GM19467 (cell line): ENCODE results near the gene APBA2.
"Not testable (repeated sequence)": the region's sequence is repeated elsewhere in the genome, so short reads cannot be mapped to it uniquely, and the experiment has no call there.

Experiments used
- ATAC-seq: cut with Tn5 transposase; IDR thresholded peaks from one replicate; pipeline ENCODE4 v1.9.1; 2021; ENCODE audit warnings: mild to moderate bottlenecking, moderate library complexity; ENCODE audit not compliant: unreplicated experiment

The APBA2 gene

DNA sequence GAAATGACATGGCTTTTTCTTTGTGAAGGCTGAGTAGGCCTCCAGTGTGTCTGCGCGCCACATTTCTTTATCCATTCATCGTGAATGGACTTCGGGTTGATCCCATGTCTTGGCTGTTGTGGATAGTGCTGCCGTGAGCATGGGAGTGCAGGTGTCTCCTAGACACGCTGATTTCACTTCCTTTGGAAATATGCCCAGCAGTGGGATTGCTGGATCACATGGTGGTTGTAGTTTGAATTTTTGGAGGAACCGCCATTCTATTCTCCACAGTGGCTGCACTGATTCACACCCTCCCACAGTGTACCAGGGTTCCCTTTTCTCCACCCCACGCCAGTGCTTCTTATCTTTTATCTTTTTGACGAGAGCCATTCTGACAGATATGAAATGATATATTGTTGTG, 212.2 kb downstream of the APBA2 start:
- no peak for ATAC-seq

DNA sequence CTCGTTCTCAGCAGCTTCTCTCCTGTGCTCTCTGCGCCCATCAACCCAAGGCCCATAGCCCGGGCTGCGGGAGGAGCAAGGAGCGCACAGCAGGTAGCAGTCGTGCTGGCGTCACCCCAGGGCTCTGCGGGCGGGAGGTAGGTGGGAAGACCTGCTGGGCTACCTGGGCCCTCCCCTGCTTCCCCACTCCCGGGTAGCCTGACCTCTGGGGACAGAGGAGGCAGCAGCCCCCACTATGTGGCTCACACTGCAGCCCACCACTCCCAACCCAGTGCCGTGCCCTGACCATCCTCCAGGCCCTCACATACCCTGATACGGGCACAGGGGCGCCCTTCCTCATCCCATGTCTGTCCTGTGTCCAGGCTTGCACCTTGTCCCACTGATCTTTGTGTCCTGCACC, 212.9 kb downstream of the APBA2 start:
- no peak for ATAC-seq

DNA sequence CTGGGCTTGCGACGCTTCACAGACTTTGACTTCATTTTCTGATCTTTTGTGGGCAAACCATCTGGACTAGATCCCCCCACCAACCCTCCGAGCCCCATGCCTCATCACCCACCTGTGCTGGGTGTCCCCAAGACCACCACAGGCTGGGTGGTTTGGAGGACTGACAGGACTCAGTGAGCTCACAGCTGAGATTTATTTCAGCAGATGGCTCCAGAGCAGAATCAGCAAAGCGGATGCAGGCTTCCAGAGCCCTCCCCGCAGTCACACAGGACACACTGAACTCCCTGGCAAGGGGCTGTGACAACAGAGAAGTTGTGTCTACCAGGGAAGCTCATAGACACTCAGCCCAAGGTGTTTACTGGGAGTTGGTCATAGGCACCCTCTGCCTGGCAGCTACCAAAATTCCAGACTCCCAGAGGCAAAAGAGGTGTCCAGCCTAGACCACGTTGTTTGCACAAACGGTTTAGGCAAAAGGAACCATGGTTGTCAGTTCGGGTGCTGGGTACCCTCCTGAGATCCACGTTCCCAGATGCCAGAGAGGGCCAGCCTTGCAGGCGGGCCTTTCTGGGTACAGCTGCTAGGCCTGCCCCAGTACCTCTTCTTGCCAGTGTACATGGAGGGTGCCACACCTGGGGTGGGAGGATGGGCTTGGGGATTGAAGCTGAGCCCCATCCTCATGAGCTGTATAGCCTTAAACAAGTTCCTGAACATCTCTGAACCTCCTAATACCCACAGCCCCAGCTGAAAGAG, 213.5 kb downstream of the APBA2 start:
- ATAC-seq, result no peak

DNA sequence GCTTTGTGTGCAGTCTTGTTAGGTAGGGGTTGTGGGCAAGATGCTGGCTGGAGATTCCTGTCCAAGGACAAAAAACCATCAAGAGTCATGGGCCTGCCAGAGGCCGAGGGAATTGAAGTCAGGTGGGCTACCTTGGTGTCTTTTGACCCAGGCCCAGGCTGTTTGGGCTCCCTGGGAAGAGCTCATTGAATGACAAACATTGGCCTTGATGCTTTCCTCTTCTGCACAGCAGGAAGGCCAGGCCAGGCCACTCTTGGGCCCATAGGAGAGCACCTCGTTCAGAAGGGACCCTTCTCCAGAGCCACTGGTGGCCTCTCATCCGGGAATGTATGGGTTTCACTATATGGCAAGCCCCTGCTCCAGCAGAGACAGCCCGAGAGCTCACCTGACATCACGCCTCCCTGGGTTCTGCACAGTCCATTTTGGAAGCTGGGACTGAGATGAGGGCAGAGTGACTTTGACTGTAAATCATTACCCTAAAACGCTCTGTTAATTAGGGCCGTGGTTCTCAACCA, 214.8 kb downstream of the APBA2 start:
- ATAC-seq, result no peak

DNA sequence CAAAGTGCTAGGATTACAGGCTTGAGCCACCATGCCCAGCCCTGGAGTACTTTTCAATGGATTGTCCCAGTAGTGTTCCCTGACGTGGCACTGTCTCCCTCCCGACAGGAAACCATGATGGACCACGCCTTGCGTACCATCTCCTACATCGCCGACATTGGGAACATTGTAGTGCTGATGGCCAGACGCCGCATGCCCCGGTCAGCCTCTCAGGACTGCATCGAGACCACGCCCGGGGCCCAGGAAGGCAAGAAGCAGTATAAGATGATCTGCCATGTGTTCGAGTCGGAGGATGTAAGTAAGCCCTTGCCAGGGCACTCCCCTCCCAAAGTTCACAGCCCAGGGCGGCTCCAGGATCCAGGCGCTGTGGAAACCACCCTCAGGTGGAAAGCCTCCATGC, 215.7 kb downstream of the APBA2 start:
- ATAC-seq, result no peak

DNA sequence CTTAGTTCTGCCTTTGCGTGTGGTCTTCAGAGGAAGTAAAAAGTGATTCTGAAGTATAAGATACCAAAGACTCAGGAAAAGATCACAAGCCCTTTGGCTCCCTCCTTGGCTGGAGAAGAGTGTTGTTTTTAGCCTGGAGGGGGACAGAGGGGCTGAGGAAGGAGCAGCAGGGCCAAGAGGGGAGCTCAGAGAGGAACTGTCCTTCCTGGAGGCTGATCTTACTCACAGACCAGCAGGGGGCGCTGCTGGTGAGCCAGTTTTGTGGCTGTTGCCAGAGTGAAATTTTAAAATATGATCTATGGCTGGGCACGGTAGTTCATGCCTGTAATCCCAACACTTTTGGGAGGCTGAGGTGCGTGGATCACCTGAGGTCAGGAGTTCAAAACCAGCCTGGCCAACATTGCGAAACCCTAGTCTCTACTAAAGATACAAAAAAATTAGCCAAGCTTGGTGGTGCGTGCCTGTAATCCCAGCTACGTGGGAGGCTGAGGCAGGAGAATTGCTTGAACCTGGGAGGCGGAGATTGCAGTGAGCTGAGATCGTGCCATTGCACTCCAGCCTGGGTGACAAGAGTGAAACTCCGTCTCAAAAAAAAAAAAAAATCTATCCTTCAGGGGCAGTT, 216.5 kb downstream of the APBA2 start:
- ATAC-seq, result not testable (repeated sequence)

DNA sequence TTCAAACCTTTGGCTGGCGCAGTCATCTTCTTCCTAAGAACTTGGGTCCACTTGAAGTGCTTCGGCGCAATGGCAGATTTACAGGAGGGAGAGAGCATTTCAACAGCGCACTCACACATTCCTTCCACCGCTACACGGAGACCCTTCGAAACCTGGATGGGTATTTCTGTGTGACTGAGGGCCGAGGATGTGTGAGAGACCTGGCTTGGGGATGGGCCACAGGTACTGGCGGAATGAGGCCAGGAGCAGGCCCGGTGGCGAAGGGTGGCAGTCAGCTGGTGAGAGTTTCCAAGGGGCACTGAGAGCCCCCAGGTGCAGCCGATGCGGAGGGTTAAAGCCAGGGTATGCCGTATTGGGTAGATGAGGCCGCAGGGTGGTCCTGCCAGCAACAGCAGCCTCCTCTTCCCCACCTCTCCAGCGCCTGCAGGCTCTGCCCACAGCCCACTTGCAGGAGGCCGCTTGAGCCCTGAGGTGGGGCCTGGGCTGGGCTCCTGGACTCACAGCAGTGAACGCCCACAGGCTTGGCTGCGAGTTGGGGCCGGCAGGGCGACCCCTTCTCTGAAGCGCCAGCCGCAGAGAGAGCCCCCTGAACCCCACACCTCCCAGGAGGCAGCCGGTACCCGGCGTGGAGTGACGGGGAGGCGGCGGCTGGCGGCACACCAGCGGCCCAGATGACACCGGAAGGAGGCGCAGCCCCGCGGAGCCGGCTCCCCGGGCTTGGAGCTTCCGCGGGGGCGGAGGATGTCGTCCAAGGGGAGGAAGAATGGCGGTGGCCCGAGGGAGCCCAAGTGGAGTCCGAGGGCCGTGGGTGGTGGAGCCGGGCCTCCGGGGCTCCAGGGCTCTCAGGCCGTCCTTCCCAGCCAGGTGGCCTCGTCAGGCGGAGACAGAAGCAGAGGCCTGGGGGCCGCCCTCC, 217.4 kb downstream of the APBA2 start:
- ATAC-seq, result no peak

DNA sequence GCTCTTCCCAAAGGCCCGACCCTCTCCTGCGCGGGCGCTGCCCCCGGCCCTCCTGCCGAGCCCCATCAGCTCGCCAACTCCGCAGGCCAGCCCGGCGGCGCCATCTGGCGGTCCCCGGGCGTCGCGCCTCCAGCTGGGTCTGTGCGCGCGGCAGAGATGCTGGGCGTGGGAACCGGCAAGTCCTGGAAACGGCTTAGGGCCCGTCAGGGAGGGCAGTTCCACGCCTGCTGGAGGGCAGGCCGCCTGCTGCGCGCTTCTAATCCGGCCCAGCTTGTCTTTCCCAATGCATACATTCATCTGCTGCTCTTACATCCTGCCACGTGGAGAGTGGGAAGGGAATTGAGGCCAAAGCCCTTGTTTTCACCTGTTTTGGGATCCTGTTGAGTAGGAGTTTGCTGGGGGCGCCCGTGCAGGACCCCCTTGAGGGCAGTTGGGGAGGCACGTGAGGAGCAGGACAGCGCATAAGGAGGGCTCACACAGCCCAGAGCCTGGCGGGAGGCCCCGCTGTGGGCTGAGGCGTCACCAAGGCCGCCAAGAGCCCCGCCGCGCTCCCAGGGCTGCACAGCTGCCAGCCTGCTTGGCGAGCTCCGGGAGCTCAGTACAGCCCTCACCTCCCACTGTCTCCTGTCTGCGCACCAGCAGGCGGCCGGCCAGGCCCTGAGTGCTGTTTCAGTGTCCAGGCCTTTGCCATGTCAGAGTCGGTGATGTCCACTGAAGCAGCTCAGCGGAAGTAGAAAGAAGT, 218.2 kb downstream of the APBA2 start:
- no peak for ATAC-seq

DNA sequence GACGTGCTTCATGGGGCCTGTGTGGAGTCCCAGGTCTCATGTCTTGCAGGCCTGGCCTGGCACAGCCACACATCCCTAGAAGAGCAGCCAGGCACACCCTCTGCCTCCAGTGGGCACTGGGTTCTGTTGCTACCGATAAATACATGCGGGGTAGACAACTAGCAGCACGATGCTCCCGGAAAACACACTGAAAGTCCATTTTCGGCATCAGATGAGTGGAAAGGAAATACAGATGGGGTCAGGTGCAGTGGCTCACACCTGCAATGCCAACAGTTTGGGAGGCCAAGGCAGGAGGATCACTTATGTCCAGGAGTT, 218.7 kb downstream of the APBA2 start:
- ATAC-seq, result no peak

DNA sequence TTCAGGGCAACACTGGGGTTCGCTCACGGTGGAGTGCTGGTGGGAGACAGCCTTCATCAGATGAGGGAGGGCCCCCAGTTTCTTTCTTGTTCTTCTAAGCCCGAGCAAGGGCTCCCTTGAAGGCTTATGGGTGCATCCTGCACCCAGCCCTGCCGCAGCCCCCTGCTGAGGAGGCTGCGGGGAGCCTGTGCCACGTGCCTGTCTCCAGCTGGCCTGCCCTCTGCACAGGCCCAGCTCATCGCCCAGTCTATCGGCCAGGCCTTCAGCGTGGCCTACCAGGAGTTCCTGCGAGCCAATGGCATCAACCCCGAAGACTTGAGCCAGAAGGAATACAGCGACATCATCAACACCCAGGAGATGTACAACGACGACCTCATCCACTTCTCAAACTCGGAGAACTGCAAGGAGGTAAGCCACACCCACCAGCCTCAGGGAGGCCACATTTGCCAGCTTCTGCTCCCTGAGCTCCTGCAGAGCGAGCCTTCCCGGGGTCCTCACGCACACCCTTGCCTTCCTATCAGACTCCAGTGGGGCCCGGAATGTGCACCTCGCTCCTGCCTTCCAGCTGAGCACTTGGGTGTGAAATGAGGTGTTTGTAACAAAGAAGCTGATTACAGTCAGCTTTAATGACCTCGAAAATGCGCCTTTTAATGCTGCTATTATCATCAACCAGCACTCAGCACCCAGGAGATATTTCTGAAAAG, 219.5 kb downstream of the APBA2 start:
- ATAC-seq, result no peak

DNA sequence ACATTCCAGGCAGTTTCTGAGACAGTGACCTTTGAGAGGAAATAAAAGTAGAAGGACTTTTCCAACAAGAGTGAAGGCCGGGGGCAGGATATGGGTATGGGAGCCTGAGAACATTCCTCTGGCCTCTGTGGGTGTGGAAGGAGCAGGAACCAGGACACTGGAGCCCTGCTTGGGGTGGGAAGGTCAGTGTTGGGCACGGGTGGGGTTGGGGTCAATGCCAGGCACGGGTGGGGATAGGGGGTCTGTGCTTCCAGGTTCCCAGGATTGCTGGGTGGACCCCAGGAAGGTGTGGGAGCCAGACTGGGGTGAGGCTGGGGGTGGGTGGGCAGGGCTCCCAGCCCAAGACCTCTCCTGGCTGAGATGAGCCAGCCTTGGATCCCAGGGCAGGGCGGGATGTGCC, 220.3 kb downstream of the APBA2 start:
- ATAC-seq, result no peak

DNA sequence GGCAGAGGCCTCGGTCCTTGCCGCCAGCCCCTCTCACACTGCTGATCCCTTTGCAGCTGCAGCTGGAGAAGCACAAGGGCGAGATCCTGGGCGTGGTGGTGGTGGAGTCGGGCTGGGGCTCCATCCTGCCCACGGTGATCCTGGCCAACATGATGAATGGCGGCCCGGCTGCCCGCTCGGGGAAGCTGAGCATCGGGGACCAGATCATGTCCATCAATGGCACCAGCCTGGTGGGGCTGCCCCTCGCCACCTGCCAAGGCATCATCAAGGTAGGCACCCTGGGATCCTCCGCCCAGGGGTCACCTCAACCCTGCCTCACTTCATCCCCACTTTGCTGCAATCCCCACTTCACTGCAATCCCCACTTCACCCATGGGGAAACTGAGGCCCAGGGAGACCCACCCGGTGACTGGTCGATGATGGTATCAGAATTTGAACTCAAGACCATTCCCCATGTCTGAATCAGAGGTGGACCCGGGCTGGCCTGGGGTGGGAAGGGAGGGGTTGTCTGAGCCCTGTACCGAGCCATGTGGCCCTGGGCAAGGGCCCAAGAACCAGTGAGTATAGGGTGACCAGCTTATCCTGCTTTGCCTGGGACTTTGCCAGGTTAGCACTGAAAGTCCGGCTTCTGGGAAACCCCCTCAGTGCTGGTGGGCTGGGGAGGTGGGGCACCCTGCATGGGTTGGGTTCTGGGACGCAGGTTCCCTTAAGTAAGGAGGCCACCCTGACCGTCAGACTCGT, 220.9 kb downstream of the APBA2 start:
- ATAC-seq, result no peak

DNA sequence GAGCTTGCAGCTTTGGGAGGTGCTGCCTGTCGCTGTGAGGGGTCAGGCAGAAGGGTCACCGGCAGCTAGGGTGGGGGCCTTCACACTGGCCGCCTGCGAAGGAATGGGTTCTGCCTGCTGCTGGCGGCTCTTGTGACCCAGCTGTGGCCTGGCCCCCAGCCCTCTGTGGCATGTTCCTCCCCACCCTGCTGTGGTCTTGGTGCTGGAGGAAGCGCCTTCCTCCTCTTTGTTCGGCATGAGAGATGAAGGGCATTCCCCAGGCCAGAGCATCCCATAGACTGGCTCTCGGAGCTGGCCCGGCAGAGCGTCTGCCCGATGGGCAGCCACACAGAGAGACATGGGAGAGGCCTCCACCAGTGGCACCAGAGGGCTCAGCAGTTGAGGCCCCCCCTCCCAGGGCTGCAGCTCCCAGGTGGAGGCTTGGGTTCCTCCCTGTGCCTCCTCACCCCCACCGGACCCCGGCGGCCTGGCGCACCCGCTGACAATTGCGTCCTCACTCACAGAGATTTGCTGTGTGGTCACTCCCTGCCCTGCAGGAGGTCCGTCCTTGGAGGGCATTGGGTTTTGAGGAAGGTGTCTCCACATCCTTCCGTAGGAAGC, 221.6 kb downstream of the APBA2 start:
- no peak for ATAC-seq

DNA sequence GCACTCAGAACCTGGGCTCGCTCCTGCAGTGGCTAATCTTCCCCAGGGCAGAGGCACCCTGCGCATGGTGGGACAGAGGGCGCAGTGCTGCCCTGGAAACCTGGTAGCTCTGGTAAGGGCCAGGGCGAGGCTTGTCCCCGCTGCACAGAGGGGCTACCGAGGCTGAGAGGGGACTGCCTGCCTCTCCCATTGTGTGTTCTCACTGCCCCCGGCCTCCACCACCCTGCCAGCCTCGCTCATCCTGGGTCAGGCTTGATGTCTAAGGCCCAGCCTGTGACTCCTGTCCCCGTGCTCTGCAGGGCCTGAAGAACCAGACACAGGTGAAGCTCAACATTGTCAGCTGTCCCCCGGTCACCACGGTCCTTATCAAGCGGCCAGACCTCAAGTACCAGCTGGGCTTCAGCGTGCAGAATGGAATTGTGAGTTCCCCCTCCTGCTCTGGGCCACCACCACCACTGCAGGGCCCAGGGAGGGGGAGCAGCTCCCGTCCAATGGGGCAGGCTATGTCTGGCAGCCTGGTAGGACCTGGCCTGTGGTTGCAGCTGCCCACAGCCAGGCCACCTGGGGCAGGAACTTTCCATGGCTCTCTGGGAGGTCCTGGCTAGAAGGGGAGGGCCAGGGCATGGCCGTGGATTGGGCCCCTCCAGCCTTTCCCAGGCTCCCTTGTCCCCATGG, 222.3 kb downstream of the APBA2 start:
- no peak for ATAC-seq

DNA sequence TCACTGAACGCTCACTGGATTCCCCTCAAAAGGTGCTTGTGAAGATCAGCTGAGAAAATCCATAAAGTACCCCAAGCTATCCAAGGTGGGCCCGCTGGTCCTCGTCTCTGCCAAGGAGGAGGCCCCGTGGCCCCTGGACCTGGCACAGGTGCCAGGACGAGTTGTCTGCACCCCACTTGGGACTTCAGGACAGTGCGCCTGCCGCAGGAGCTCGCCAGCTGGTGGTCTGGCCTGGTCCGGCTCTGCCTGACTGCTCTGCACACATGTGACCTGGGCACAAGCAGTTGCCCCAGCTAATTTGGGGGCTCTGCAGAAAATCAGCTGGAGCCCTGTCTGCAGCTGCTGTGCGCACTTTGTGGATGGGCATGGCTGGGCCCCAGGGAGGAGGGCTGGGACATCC, 224.0 kb downstream of the APBA2 start:
- ATAC-seq, result no peak

DNA sequence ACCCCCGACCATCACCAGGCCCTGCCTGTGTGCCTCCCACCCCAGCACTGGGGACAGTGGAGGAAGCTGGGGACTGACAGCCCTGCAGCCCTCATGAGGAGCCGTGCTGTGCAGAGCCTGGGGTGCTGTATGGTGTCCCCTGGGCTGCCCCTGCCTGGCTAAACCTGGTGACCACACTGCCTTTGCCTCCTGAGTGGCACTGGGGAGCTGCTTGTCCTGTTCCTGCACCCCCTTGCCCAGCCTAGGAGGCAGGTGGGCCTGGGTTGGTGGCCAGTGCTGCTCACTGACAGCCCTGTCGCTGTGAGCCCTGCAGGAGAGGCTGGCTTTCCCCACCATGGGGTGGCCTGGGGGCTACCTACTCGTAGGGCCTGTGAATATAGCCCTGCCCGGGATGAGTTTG, 224.4 kb downstream of the APBA2 start:
- ATAC-seq, result no peak

DNA sequence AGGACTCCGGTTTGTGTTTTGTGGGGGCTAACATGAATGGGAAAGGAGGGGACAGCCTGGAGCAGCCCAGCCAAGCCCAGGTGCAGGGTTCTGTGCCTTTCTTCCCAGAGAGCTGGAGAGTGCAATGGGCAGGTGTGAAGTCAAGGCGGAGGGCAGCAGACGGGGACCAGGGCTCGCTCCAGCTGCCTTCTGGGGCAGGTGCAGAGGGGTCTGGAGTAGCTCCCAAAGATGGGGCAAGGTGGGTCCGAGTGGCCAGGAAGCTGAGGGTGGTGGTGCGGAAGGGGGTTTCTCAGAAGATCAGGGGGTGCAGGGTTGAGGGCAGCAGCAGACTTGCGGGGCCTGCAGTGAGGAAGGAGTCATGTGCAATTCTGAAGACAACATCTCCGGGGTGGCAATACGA, 225.0 kb downstream of the APBA2 start:
- no peak for ATAC-seq

DNA sequence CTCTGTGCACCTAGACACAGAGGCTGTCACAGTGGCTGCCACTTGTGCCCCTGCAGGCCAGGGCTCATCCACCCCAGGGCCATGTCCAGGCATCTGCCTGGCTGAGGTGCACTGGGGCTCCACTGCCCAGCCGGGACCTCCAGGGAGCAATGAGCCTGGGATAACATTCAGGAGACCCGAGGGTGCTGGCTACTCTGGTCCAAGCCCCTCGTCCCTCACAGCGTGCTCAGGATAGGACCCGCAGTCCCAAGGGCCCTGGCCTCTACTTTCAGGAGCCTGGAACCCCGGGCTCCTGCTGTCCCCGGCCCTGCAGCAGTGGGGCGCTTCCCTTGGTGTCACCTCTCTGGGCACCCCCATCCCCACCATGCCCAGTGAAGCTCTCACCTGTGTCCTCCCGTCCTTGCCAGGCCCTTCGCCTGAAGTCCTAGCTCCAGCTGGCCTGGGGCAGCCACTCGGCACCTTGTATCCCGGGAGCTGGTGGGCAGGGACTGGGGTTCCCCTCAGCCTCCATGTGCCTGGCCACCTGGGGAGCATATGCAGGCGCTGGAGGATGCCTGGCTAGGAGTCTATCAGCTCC, 226.0 kb downstream of the APBA2 start:
- ATAC-seq, result no peak
